ENCODE data around the gene INTS11. TPM values are rescaled to one million over a fixed set of nuclear protein-coding genes. Genes with fewer than 3 reads are reported as not detected.

INTS11 gene
- total and polyA plus RNA-seq, 2 of the 8 experiments (the other 6 are each of a cell fraction or from before 2014, with no cell fraction given) = 113 to 243 TPM

DNA sequence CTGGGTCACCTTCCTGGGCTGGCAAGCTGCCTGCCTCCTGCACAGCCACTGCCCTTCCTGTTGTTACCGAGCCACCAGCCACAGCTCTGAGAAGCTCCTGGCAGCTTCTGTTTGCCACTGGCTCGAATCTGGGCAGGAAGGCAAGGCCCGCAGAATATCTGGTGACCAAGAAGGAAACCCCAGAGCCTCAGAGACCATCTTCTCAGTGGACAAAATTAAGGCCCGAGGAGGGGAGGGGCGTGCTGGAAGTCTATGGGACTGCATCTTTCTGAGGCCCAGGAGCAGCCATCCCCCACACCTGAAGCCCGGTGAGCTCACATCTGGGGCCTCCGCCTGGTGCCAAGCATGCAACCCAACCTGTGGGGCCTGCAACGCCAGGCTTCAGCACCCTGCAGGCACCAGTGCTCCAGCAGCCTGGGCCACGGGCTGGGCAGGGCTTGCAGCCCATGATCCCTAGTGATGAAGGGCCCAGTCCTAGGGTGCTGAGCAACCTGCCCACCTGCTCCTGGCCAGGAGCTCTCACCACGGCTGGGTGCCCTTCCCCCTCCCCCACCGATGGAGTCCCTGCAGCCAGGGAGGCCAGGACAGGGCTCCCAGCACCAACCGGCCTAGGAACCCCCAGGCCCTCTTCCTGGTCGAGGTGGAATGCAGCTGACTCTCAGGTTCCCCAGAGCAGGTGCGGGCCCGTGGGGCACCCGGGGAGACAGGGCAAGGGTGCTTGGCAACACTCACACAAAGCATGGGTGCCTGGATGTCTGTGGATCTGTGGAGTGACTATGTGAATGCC, 1.0 kb upstream of the INTS11 start:
- Histone ChIP-seq H3K18ac (ENCODE audit: extremely low read depth, low read length) (no peak overlapping the region), H4K5ac (ENCODE audit: insufficient read length, low read depth, low read length) (no peak overlapping the region), H3K4me3 (ENCODE audit: extremely low read depth in 1 of 4, insufficient read depth in 2 of 4, low read depth in 3 of 4, low read length in 4 of 4) (peak overlapping the region; percentile 60 to 100 (median 78)), H3K14ac (ENCODE audit: insufficient read length) (no peak overlapping the region), H3K9me3 (ENCODE audit: insufficient read depth in 2 of 2, low read depth in 1 of 2, low read length in 1 of 2) (peaks cover 0 to 6% of the 10 kb centered on the region in 2 experiments; a peak in 2 of 4 replicates), H3K4me1 (replicated peaks in 1 of 4; ENCODE audit: control insufficient read depth in 3 of 4, insufficient read depth in 4 of 4, low read length in 3 of 4) (peaks cover 0 to 13% (median 3%) of the 10 kb centered on the region in 4 experiments; a peak in 5 of 7 replicates), H4K91ac (replicated peaks; ENCODE audit: insufficient read length, low read length) (no peak overlapping the region), H3K79me1 (ENCODE audit: low read depth, low read length) (peaks cover 30% of the 10 kb centered on the region), H3K4me2 (ENCODE audit: insufficient read depth in 1 of 2, low read depth in 2 of 2, low read length in 2 of 2) (peak overlapping the region; percentile 69 to 97), H2BK5ac (ENCODE audit: low read depth, low read length) (no peak overlapping the region; the same call in 1 of the 2 replicates), H4K20me1 (replicated peaks in 1 of 2; ENCODE audit: control insufficient read depth in 1 of 2, insufficient read depth in 2 of 2, low read length in 2 of 2) (peaks cover 20 to 36% of the 10 kb centered on the region in 2 experiments), H3K23ac (ENCODE audit: insufficient read length) (no peak overlapping the region), H4K8ac (ENCODE audit: extremely low read depth, insufficient read depth, low read length) (peak overlapping the region; percentile 79), H3K79me2 (ENCODE audit: control insufficient read depth in 1 of 2, insufficient read depth in 2 of 2, low read length in 2 of 2) (peaks cover 9 to 42% of the 10 kb centered on the region in 2 experiments; a peak in 3 of 4 replicates), H3K27me3 (replicated peaks in 1 of 4; ENCODE audit: control insufficient read depth in 3 of 4, extremely low read depth in 1 of 4, insufficient read depth in 3 of 4, low read length in 3 of 4) (no peaks in the 10 kb centered on the region; a peak in 1 of 7 replicates), H3K9ac (replicated peaks in 1 of 4; ENCODE audit: extremely low read depth in 1 of 4, low read depth in 3 of 4, low read length in 3 of 4) (peak overlapping the region in 3 of 4 experiments; percentile 26 to 68 (median 57); a peak in 4 of 7 replicates), H3K4ac (replicated peaks; ENCODE audit: insufficient read length, low read depth, low read length) (peak overlapping the region; percentile 69), H2BK20ac (ENCODE audit: low read length) (no peak overlapping the region), H2AK5ac (ENCODE audit: low read depth, low read length) (no peak overlapping the region; the same call in 1 of the 2 replicates), H2BK12ac (ENCODE audit: low read depth, low read length) (0 out of 2 replicates have a peak overlapping the region, but pooled peaks have one; percentile 9), H2BK15ac (ENCODE audit: low read length) (no peak overlapping the region), H2BK120ac (replicated peaks; ENCODE audit: low read depth, low read length) (no peak overlapping the region), H3K56ac (replicated peaks; ENCODE audit: insufficient read length, low read depth, low read length) (peak overlapping the region; percentile 64), H2AFZ (ENCODE audit: low read length) (no peak overlapping the region), H3K36me3 (ENCODE audit: control insufficient read depth in 2 of 4, insufficient read depth in 4 of 4, low read length in 3 of 4) (peaks cover 0 to 8% (median 1%) of the 10 kb centered on the region in 4 experiments; a peak in 3 of 8 replicates), H3K23me2 (ENCODE audit: low read depth, low read length) (peaks cover 9% of the 10 kb centered on the region), H3K27ac (ENCODE audit: low read depth, low read length) (no peak overlapping the region; the same call in 1 of the 2 replicates)
- FAIRE-seq = no peak
- 83% methylated on average over 16 of the region's 16 CpGs; no CpG with 5 or more reads in 1 of the 2 experiments for whole genome bisulfite sequencing, 2 experiments (ENCODE audit: extremely low coverage in 1 of 2, insufficient coverage in 1 of 2, insufficient read length in 1 of 2, insufficient replicate concordance in 2 of 2, low coverage in 1 of 2, low lambda C conversion rate in 2 of 2, missing lambda C conversion rate in 1 of 2)
- ChIA-PET POLR2A (ENCODE audit: partially characterized antibody) (interaction anchor here (0.8 to 3.4 kb wide), 11 partner anchors 9 to 290 kb away, joined by 3 to 27 read pairs (median 4); partner anchors contain the start of gene MIB2), CTCF (ENCODE audit: partially characterized antibody) (no interaction called here)
- DNase-seq (ENCODE audit: low read depth in 1 of 2, low spot score in 2 of 2) = no peak
- TF ChIP-seq, protein P1, sequence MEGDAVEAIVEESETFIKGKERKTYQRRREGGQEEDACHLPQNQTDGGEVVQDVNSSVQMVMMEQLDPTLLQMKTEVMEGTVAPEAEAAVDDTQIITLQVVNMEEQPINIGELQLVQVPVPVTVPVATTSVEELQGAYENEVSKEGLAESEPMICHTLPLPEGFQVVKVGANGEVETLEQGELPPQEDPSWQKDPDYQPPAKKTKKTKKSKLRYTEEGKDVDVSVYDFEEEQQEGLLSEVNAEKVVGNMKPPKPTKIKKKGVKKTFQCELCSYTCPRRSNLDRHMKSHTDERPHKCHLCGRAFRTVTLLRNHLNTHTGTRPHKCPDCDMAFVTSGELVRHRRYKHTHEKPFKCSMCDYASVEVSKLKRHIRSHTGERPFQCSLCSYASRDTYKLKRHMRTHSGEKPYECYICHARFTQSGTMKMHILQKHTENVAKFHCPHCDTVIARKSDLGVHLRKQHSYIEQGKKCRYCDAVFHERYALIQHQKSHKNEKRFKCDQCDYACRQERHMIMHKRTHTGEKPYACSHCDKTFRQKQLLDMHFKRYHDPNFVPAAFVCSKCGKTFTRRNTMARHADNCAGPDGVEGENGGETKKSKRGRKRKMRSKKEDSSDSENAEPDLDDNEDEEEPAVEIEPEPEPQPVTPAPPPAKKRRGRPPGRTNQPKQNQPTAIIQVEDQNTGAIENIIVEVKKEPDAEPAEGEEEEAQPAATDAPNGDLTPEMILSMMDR (IDR thresholded peaks at IDR 0.05; ENCODE audit: control extremely low read depth in 1 of 3, insufficient read depth in 1 of 3, low read depth in 1 of 3, low read length in 3 of 3) = no peak
- TF ChIP-seq CHD1 (IDR thresholded peaks at IDR 0.05; ENCODE audit: low read depth, low read length) = no peak
- TF ChIP-seq CTBP2 (IDR thresholded peaks at IDR 0.05; ENCODE audit: borderline replicate concordance, insufficient read depth, insufficient read length, low read length) = no peak
- TF ChIP-seq TAF1 (IDR thresholded peaks at IDR 0.05; ENCODE audit: low read depth, low read length) = no peak
- TF ChIP-seq SP1 (IDR thresholded peaks at IDR 0.05; ENCODE audit: low read depth, low read length) = no peak
- TF ChIP-seq EGR1 (IDR thresholded peaks at IDR 0.05; ENCODE audit: borderline replicate concordance, low read depth, low read length) = no peak
- no peak for TF ChIP-seq KDM4A (IDR thresholded peaks at IDR 0.05; ENCODE audit: low read depth, low read length, severe bottlenecking)
- no peak for TF ChIP-seq HDAC6 (IDR thresholded peaks at IDR 0.05; ENCODE audit: low read depth, low read length)
- no peak for TF ChIP-seq CBX5 (IDR thresholded peaks at IDR 0.05; ENCODE audit: low read depth, low read length)

Measured in H1 (cell line).